HG03025 (cell line): ENCODE data around the gene NEDD8.
"Not testable (repeated sequence)": the region's sequence is repeated elsewhere in the genome, so short reads cannot be mapped to it uniquely, and the experiment has no call there.

Experiments used
- ATAC-seq: cut with Tn5 transposase; IDR thresholded peaks from one replicate; pipeline ENCODE4 v1.9.1; 2021; ENCODE audit warnings: mild to moderate bottlenecking, moderate library complexity; ENCODE audit not compliant: unreplicated experiment, low FRiP score

NEDD8 gene

GRCh38 chr14:24203249-24203886, 28.8 kb downstream of the NEDD8 start:
- not testable (repeated sequence) for ATAC-seq

GRCh38 chr14:24202538-24202937, 29.6 kb downstream of the NEDD8 start:
- not testable (repeated sequence) for ATAC-seq

GRCh38 chr14:24198814-24199524, 33.2 kb downstream of the NEDD8 start:
- no peak for ATAC-seq

- ATAC-seq = no peak
Observed at GRCh38 chr14:24197056-24197450, 35.1 kb downstream of the NEDD8 start.

- peak; percentile 20 for ATAC-seq
Observed at GRCh38 chr14:24196071-24197055, 35.8 kb downstream of the NEDD8 start.

GRCh38 chr14:24195186-24196070, 36.7 kb downstream of the NEDD8 start, which contains the start of gene TM9SF1:
TSS of gene TM9SF1 (minus strand) at chr14:24195441. CDS start at chr14:24195019, 422 bp downstream.
- ATAC-seq = peak; percentile 55

- no peak for ATAC-seq
Observed at GRCh38 chr14:24194873-24195185, 37.3 kb downstream of the NEDD8 start.

- ATAC-seq = no peak
Observed at GRCh38 chr14:24194186-24194872, 37.8 kb downstream of the NEDD8 start.

GRCh38 chr14:24192933-24193332, 39.2 kb downstream of the NEDD8 start:
- ATAC-seq = no peak

GRCh38 chr14:24190416-24190815, 41.8 kb downstream of the NEDD8 start:
- ATAC-seq = no peak

- ATAC-seq = no peak
Observed at GRCh38 chr14:24189460-24189859, 42.7 kb downstream of the NEDD8 start.

GRCh38 chr14:24189059-24189375, 43.1 kb downstream of the NEDD8 start:
- no peak for ATAC-seq

- peak; percentile 82 for ATAC-seq
Observed at GRCh38 chr14:24188251-24189058, 43.7 kb downstream of the NEDD8 start, which contains the start of gene IPO4. TSS of gene IPO4 (minus strand) at chr14:24188816. CDS start at chr14:24188787, 29 bp downstream.

- no peak for ATAC-seq
Observed at GRCh38 chr14:24187539-24187915, 44.6 kb downstream of the NEDD8 start.

GRCh38 chr14:24186831-24187538, 45.2 kb downstream of the NEDD8 start:
- ATAC-seq = no peak

- no peak for ATAC-seq
Observed at GRCh38 chr14:24185741-24186140, 46.4 kb downstream of the NEDD8 start.

- no peak for ATAC-seq
Observed at GRCh38 chr14:24185026-24185425, 47.1 kb downstream of the NEDD8 start.
